GM12801 (cell line): ENCODE measurements around the gene BSX.

Source experiments
- CTCF ChIP-seq: IDR thresholded peaks from one replicate; pipeline ENCODE4 v1.5.1; 2011; ENCODE audit warnings: control low read depth; ENCODE audit not compliant: insufficient read length; ENCODE audit errors: extremely low read depth

The BSX gene

GRCh38 chr11:122981388-122982264, at the start of gene BSX:
Gene BSX, minus strand, starts transcription at chr11:122981834. Its CDS starts 163 bp downstream, at chr11:122981671.
- no peak for TF ChIP-seq CTCF

GRCh38 chr11:123030517-123030916, 48.9 kb upstream of the BSX start:
- TF ChIP-seq CTCF: no peak

GRCh38 chr11:123020968-123021367, 39.3 kb upstream of the BSX start:
- no peak for TF ChIP-seq CTCF

GRCh38 chr11:123018702-123019101, 37.1 kb upstream of the BSX start:
- no peak for TF ChIP-seq CTCF

GRCh38 chr11:123011510-123011909, 29.9 kb upstream of the BSX start:
- TF ChIP-seq CTCF: no peak

GRCh38 chr11:123006860-123007542, 25.4 kb upstream of the BSX start:
- no peak for TF ChIP-seq CTCF

- TF ChIP-seq CTCF: no peak
Observed at GRCh38 chr11:123000721-123001120, 19.1 kb upstream of the BSX start.
